ENCODE data around the gene EFL1.
A peak's percentile ranks its signal among the peaks of the same experiment; 100 is the strongest.
"Not testable (repeated sequence)": the region's sequence is repeated elsewhere in the genome, so short reads cannot be mapped to it uniquely, and the experiment has no call there.

Gene EFL1

GRCh38 chr15:82275410-82275809 lies 12.9 kb upstream of the EFL1 start:
- no peak for DNase-seq

- DNase-seq: peak; percentile 79
Measured at GRCh38 chr15:82272154-82272553, 9.6 kb upstream of the EFL1 start.

GRCh38 chr15:82268454-82268853 lies 5.9 kb upstream of the EFL1 start:
- not testable (repeated sequence) for DNase-seq

- peak; percentile 43 for DNase-seq
Measured at GRCh38 chr15:82267137-82267536, 4.6 kb upstream of the EFL1 start.

- no peak for DNase-seq
Measured at GRCh38 chr15:82263350-82263749, 816 bp upstream of the EFL1 start.

- peak; percentile 51 for DNase-seq
Measured at GRCh38 chr15:82261566-82262421, 740 bp downstream of the EFL1 start.

- DNase-seq: not testable (repeated sequence)
Measured at GRCh38 chr15:82248261-82248660, 14.3 kb downstream of the EFL1 start.

- DNase-seq: peak; percentile 60
Measured at GRCh38 chr15:82245956-82246355, 16.6 kb downstream of the EFL1 start.

GRCh38 chr15:82243644-82244043 lies 18.9 kb downstream of the EFL1 start:
- DNase-seq: not testable (repeated sequence)

GRCh38 chr15:82241836-82242499 lies 20.6 kb downstream of the EFL1 start:
- not testable (repeated sequence) for DNase-seq

GRCh38 chr15:82239685-82240391 lies 22.7 kb downstream of the EFL1 start:
- DNase-seq: no peak

- not testable (repeated sequence) for DNase-seq
Measured at GRCh38 chr15:82237944-82238534, 24.5 kb downstream of the EFL1 start.

- peak; percentile 76 for DNase-seq
Measured at GRCh38 chr15:82231842-82232241, 30.7 kb downstream of the EFL1 start.

GRCh38 chr15:82231233-82231632 lies 31.3 kb downstream of the EFL1 start:
- DNase-seq: no peak

- DNase-seq: no peak
Measured at GRCh38 chr15:82228750-82229149, 33.8 kb downstream of the EFL1 start.

- DNase-seq: peak; percentile 78
Measured at GRCh38 chr15:82221535-82221934, 41.0 kb downstream of the EFL1 start.

- DNase-seq: not testable (repeated sequence)
Measured at GRCh38 chr15:82216092-82216491, 46.4 kb downstream of the EFL1 start.

GRCh38 chr15:82212201-82212600 lies 50.3 kb downstream of the EFL1 start:
- not testable (repeated sequence) for DNase-seq

GRCh38 chr15:82210066-82210597 lies 52.4 kb downstream of the EFL1 start:
- DNase-seq: not testable (repeated sequence)

- not testable (repeated sequence) for DNase-seq
Measured at GRCh38 chr15:82204575-82204974, 58.0 kb downstream of the EFL1 start.

- DNase-seq: peak; percentile 89
Measured at GRCh38 chr15:82197733-82198594, 64.6 kb downstream of the EFL1 start.

GRCh38 chr15:82196353-82196752 lies 66.2 kb downstream of the EFL1 start:
- DNase-seq: no peak
